ENCODE measurements around the gene CTRL.

CTRL gene

GRCh38 chr16:67886387-67886786 is 45.3 kb downstream of the CTRL start:
- DNase-seq (ENCODE audit: low read depth): no peak

- no peak for DNase-seq (ENCODE audit: low read depth)
Measured at GRCh38 chr16:67885976-67886375, 45.7 kb downstream of the CTRL start.

GRCh38 chr16:67885545-67885944 is 46.1 kb downstream of the CTRL start:
- DNase-seq (ENCODE audit: low read depth): no peak

- peak; percentile 64 for DNase-seq (ENCODE audit: low read depth)
Measured at GRCh38 chr16:67884684-67885083, 47.0 kb downstream of the CTRL start, which contains the start of gene NRN1L. Gene NRN1L, plus strand, starts transcription at chr16:67884885. Its CDS starts 19 bp downstream, at chr16:67884904.

- DNase-seq (ENCODE audit: low read depth): no peak
Measured at GRCh38 chr16:67883872-67884261, 47.8 kb downstream of the CTRL start.

GRCh38 chr16:67883146-67883871 is 48.4 kb downstream of the CTRL start:
- DNase-seq (ENCODE audit: low read depth): no peak

- DNase-seq (ENCODE audit: low read depth): no peak
Measured at GRCh38 chr16:67882374-67883145, 49.1 kb downstream of the CTRL start.

- DNase-seq (ENCODE audit: low read depth): no peak
Measured at GRCh38 chr16:67881621-67882161, 50.0 kb downstream of the CTRL start.

- DNase-seq (ENCODE audit: low read depth): no peak
Measured at GRCh38 chr16:67880584-67880983, 51.1 kb downstream of the CTRL start.

- DNase-seq (ENCODE audit: low read depth): no peak
Measured at GRCh38 chr16:67879936-67880335, 51.7 kb downstream of the CTRL start.

All from stromal cell of bone marrow (primary cell).